ENCODE data around the gene BCL2L1. TPM values are rescaled to one million over a fixed set of nuclear protein-coding genes. Genes with fewer than 3 reads are reported as not detected.

Gene BCL2L1
- total RNA-seq, 1 experiment from 2014 or later = 81.5 TPM

GRCh38 chr20:31701591-31701990 lies 21.1 kb downstream of the BCL2L1 start:
- in situ Hi-C loops (cut with HindIII; ENCODE audit: low pct_unique_long_range_greater_than_20kb, low sequenced_read_pairs) = no loop called here
- DNase-seq (ENCODE audit: low read depth, low spot score) = no peak

- in situ Hi-C loops (cut with HindIII; ENCODE audit: low pct_unique_long_range_greater_than_20kb, low sequenced_read_pairs) = no loop called here
- DNase-seq (ENCODE audit: low read depth, low spot score) = no peak
Measured at GRCh38 chr20:31700747-31701146, 21.9 kb downstream of the BCL2L1 start.

GRCh38 chr20:31699801-31700728 lies 22.6 kb downstream of the BCL2L1 start:
- DNase-seq (ENCODE audit: low read depth, low spot score) = no peak
- in situ Hi-C loops (cut with HindIII; ENCODE audit: low pct_unique_long_range_greater_than_20kb, low sequenced_read_pairs) = no loop called here

GRCh38 chr20:31698803-31699718 lies 23.6 kb downstream of the BCL2L1 start:
- in situ Hi-C loops (cut with HindIII; ENCODE audit: low pct_unique_long_range_greater_than_20kb, low sequenced_read_pairs) = no loop called here
- DNase-seq (ENCODE audit: low read depth, low spot score) = peak; percentile 97

GRCh38 chr20:31698243-31698802 lies 24.3 kb downstream of the BCL2L1 start:
- no peak for DNase-seq (ENCODE audit: low read depth, low spot score)
- in situ Hi-C loops (cut with HindIII; ENCODE audit: low pct_unique_long_range_greater_than_20kb, low sequenced_read_pairs) = no loop called here

GRCh38 chr20:31695849-31696804 lies 26.5 kb downstream of the BCL2L1 start:
- in situ Hi-C loops (cut with HindIII; ENCODE audit: low pct_unique_long_range_greater_than_20kb, low sequenced_read_pairs) = no loop called here
- DNase-seq (ENCODE audit: low read depth, low spot score) = no peak

GRCh38 chr20:31694842-31695593 lies 27.6 kb downstream of the BCL2L1 start:
- in situ Hi-C loops (cut with HindIII; ENCODE audit: low pct_unique_long_range_greater_than_20kb, low sequenced_read_pairs) = no loop called here
- DNase-seq (ENCODE audit: low read depth, low spot score) = no peak

GRCh38 chr20:31693987-31694661 lies 28.5 kb downstream of the BCL2L1 start:
- in situ Hi-C loops (cut with HindIII; ENCODE audit: low pct_unique_long_range_greater_than_20kb, low sequenced_read_pairs) = no loop called here
- DNase-seq (ENCODE audit: low read depth, low spot score) = no peak

GRCh38 chr20:31693402-31693801 lies 29.3 kb downstream of the BCL2L1 start:
- DNase-seq (ENCODE audit: low read depth, low spot score) = no peak
- in situ Hi-C loops (cut with HindIII; ENCODE audit: low pct_unique_long_range_greater_than_20kb, low sequenced_read_pairs) = no loop called here

- in situ Hi-C loops (cut with HindIII; ENCODE audit: low pct_unique_long_range_greater_than_20kb, low sequenced_read_pairs) = no loop called here
- no peak for DNase-seq (ENCODE audit: low read depth, low spot score)
Measured at GRCh38 chr20:31691646-31692275, 30.9 kb downstream of the BCL2L1 start.

GRCh38 chr20:31690124-31690666 lies 32.5 kb downstream of the BCL2L1 start:
- in situ Hi-C loops (cut with HindIII; ENCODE audit: low pct_unique_long_range_greater_than_20kb, low sequenced_read_pairs) = no loop called here
- no peak for DNase-seq (ENCODE audit: low read depth, low spot score)

- DNase-seq (ENCODE audit: low read depth, low spot score) = no peak
- in situ Hi-C loops (cut with HindIII; ENCODE audit: low pct_unique_long_range_greater_than_20kb, low sequenced_read_pairs) = no loop called here
Measured at GRCh38 chr20:31689141-31689540, 33.5 kb downstream of the BCL2L1 start.

GRCh38 chr20:31687777-31688176 lies 34.9 kb downstream of the BCL2L1 start:
- in situ Hi-C loops (cut with HindIII; ENCODE audit: low pct_unique_long_range_greater_than_20kb, low sequenced_read_pairs) = no loop called here
- DNase-seq (ENCODE audit: low read depth, low spot score) = no peak

GRCh38 chr20:31685853-31686643 lies 36.6 kb downstream of the BCL2L1 start:
- in situ Hi-C loops (cut with HindIII; ENCODE audit: low pct_unique_long_range_greater_than_20kb, low sequenced_read_pairs) = no loop called here
- no peak for DNase-seq (ENCODE audit: low read depth, low spot score)

All from SK-MEL-5 (cell line).